Kidney epithelial cell (primary cell): ENCODE data around the gene RABGAP1L. TPM values are rescaled to one million over a fixed set of nuclear protein-coding genes. Genes with fewer than 3 reads are reported as not detected.
"Not testable (repeated sequence)": the region's sequence is repeated elsewhere in the genome, so short reads cannot be mapped to it uniquely, and the experiment has no call there.

Experiments used
- DNase-seq: peaks from one replicate; pipeline ENCODE4 v3.0.0-alpha.2; 2010; ENCODE audit warnings: low read depth
- H3K27me3 ChIP-seq: 2 replicates; pipeline ENCODE4 v1.6.0; 2011; ENCODE audit warnings: low read length; ENCODE audit not compliant: control insufficient read depth, insufficient read depth
- H3K36me3 ChIP-seq: 2 replicates; pipeline ENCODE4 v1.5.1; 2011; ENCODE audit warnings: low read length; ENCODE audit not compliant: control insufficient read depth, insufficient read depth
- H3K4me3 ChIP-seq: 2 replicates; pipeline ENCODE4 v1.5.1; 2011; ENCODE audit warnings: low read depth, mild to moderate bottlenecking, control low read depth, low read length
- CTCF ChIP-seq: IDR thresholded peaks from 2 replicates; pipeline ENCODE4 v1.5.1; 2011; ENCODE audit warnings: mild to moderate bottlenecking, moderate library complexity, low read length, control low read depth, inconsistent platforms; ENCODE audit not compliant: insufficient read depth, poor library complexity, severe bottlenecking
- total RNA-seq: library from RNA; depleted of rRNA; stranded (reverse); fragments of >200 nt; gene quantifications from 2 replicates; pipeline ENCODE4 v1.2.3, GENCODE V29; 2015

The RABGAP1L gene
- total RNA-seq, 1 donor from 2014 or later: 22.1 TPM

GRCh38 chr1:174244017-174244416, 84.7 kb downstream of the RABGAP1L start:
- DNase-seq: no peak
- no peaks in the 10 kb centered on the region for H3K36me3 ChIP-seq
- no peak for TF ChIP-seq CTCF
- H3K27me3 ChIP-seq: no peaks in the 10 kb centered on the region
- no peak overlapping the region for H3K4me3 ChIP-seq

GRCh38 chr1:174247472-174247871, 88.2 kb downstream of the RABGAP1L start:
- H3K4me3 ChIP-seq: no peak overlapping the region

GRCh38 chr1:174248041-174248440, 88.7 kb downstream of the RABGAP1L start:
- Histone ChIP-seq H3K4me3 (no peak overlapping the region), H3K27me3 (no peaks in the 10 kb centered on the region), H3K36me3 (no peaks in the 10 kb centered on the region)
- no peak for TF ChIP-seq CTCF
- DNase-seq: no peak

More at GRCh38 chr1:174247472-174247871, 88.2 kb downstream of the RABGAP1L start:
- H3K36me3 ChIP-seq: no peaks in the 10 kb centered on the region
- no peak for DNase-seq
- no peaks in the 10 kb centered on the region for H3K27me3 ChIP-seq
- no peak for TF ChIP-seq CTCF

GRCh38 chr1:174256386-174256785, 97.1 kb downstream of the RABGAP1L start:
- not testable (repeated sequence) for H3K27me3 ChIP-seq, H3K4me3 ChIP-seq, DNase-seq, H3K36me3 ChIP-seq

- peak; percentile 56 for TF ChIP-seq CTCF
- no peak overlapping the region for H3K4me3 ChIP-seq
- peak; percentile 18 for DNase-seq
- H3K27me3 ChIP-seq: no peaks in the 10 kb centered on the region
- no peaks in the 10 kb centered on the region for H3K36me3 ChIP-seq
Observed at GRCh38 chr1:174258148-174258550, 98.8 kb downstream of the RABGAP1L start.

- Histone ChIP-seq H3K36me3 (no peaks in the 10 kb centered on the region), H3K4me3 (no peak overlapping the region), H3K27me3 (no peaks in the 10 kb centered on the region)
- peak; percentile 4 for DNase-seq
- peak; percentile 61 for TF ChIP-seq CTCF
Observed at GRCh38 chr1:174262349-174263241, 103.3 kb downstream of the RABGAP1L start.
